Cardiac fibroblast (primary cell): ENCODE measurements around the gene CPSF3.
A peak's percentile ranks its signal among the peaks of the same experiment; 100 is the strongest.

Experiments
- DNase-seq, 2 donors: peaks; one replicate each; pipeline versions ENCODE4 v3.0.0 to v3.0.0-alpha.2; 2010; ENCODE audit warnings: low read depth in 2 of 2
- H3K4me3 ChIP-seq, 2 donors: replicated peaks in 1 of 2; 1 replicate in 1 of 2; 2 replicates in 1 of 2; pipeline ENCODE4 v1.5.1; 2011; ENCODE audit warnings: low read depth in 2 of 2, low read length in 2 of 2, mild to moderate bottlenecking in 2 of 2, moderate library complexity in 1 of 2
- CTCF ChIP-seq: IDR thresholded peaks from one replicate; pipeline ENCODE4 v1.5.1; 2011; ENCODE audit warnings: low read depth, mild to moderate bottlenecking, low read length, inconsistent platforms

Gene CPSF3

DNA sequence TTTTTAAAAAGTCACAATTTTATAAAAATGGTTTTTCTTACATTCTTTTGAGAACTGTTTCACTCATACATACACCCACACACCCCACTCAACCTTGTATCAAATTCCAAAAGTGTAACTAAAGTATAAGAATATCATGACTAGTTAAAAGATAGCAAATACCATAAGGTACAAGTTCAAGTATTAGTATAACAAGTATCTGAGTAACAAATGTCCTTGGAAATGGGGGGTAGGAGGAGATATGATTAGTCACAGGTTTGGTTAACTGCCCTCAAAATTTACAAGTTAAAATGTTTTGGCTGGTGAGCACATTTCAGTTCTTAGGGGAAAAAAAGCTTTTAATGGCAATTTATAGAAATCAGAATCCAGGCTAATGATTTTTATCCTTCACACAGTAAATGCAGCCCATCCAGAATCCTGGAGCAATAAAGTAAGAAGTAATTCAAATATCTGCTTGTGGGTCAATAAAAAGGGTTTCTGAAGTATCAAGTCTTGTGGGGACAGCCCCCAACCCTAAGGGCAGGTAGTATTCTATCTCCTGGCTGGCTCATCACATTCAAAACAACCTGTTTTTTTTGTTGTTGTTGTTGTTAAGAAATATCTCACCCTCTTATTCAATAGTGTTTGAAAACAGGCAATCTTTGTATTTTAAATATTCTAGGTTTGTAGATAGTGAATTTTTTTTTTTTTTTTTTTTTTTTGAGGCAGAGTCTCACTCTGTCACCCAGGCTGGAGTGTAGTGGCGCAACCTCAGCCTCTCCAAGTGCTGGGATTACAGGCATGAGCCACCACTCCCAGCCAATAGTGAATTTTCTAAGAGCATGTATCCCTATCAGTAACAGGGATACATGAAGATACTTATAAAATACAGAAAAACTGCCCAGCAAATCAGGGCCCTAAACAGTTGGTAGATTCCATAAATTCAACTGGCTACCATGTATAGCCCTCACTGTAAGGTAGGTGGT lies 65.4 kb downstream of the CPSF3 start:
- peak in 1 of 2 donors; percentile 48 for DNase-seq
- no peak overlapping the region for H3K4me3 ChIP-seq
- TF ChIP-seq CTCF, result no peak

- TF ChIP-seq CTCF, result no peak
- no peak for DNase-seq
- H3K4me3 ChIP-seq, result no peak overlapping the region
These were observed 67.3 kb downstream of the CPSF3 start for GRCh38 chr2:9490789-9491188.

DNA sequence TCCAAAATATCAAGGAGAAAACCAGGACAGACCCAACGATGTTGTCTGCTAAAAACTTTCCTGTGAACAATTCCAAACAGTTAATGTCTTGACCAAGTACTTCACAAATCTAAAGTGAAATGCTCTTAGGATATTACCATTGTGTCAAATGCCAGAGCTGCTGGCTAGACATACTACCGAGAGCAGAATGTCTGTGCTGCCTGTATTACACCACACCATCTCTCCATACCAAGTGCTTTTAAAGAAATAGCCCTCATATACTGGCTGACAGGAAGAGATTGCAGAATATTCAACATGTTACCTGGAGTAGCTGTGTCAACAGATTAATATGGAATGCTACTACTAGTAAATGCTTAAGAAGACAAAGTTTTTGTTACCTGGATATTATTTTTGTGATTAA lies 69.5 kb downstream of the CPSF3 start:
- no peak for DNase-seq
- no peak for TF ChIP-seq CTCF
- no peak overlapping the region for H3K4me3 ChIP-seq

DNA sequence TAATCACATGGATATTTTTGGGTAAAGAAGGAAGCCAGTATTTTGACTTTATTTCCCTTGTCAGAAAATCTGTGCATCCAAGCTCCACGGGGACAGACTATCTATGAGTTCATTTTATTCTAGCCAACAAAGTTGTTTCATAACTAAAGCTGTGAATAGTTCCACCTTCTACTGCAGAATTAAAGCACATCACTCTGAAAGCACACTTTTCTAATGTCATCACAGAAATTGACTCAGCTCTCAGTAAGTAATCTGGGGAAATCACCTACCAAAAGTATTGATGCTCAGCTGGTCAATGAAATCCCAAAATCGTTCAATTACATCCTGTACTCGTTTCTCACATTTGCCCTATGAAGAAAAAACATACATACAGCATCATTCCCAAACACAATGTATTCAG lies 70.0 kb downstream of the CPSF3 start:
- DNase-seq, result no peak
- TF ChIP-seq CTCF, result no peak
- H3K4me3 ChIP-seq, result no peak overlapping the region

DNA sequence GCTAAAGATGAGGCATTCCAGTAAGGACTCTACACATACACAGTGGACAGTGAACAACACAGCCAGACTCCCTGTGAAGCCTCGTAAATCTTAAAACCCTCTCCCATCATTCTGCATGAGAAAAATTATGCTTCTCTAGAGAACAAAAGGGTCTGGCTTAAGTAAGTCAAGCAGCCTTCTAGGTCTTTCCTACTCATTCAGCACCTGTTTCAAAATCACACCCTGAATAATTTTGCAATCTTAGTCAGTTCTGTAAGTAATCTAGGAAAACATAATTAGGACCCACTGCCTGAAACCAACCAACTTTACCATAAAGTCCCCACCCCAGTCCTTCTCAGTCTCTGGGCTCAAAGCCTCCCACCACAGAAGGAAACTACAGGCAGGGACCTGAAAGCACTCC lies 70.6 kb downstream of the CPSF3 start:
- no peak overlapping the region for H3K4me3 ChIP-seq
- DNase-seq, result no peak
- TF ChIP-seq CTCF, result no peak

DNA sequence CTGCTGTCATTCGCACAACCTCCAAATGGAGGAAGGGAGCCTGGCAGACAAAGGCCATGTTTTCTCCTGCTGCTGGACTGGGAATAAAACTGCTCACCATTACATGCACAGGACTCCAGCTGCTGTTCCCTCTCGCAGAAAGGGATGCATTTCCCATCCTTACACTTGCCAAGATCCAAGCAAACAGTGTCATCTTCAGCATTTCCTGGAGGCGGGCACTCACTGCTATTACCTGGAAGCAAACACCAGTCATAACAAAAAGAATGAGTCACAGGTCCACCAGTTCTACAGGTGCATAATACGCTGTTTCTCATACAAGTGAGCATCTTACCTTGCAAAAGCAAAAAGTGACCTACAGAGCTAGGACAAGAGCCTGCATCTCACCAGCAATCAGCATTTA lies 73.6 kb downstream of the CPSF3 start:
- no peak for DNase-seq
- no peak overlapping the region for H3K4me3 ChIP-seq
- no peak for TF ChIP-seq CTCF
